ENCODE results near the gene ZMAT5. TPM values are rescaled to one million over a fixed set of nuclear protein-coding genes. Genes with fewer than 3 reads are reported as not detected.

ZMAT5 gene
- total and polyA plus RNA-seq, 4 donors = 13.2 to 33.8 (median 32.5) TPM

DNA sequence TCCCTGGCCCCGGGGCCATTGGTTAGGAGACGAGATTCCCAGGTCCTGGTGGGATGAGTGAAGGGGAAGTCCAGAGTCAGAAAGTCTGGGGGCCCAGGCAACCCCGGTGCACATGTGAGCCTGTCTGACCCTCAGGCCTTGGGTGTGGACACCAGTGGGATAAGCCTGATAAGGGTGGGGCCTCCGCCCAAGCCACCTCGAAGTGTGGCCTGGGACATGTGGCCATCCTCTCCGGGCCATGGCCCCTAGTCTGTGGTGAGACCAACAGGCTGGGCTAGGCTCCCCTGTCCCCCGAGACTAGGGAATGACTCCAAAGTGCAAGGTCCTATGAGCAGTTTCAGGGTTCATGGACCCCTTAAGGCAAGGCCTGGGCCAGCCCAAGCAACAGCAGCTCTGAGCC, 40.7 kb downstream of the ZMAT5 start:
- DNase-seq (ENCODE audit: low read depth in 4 of 6, low spot score in 6 of 6) = no peak
- Histone ChIP-seq H3K9me3 (ENCODE audit: control insufficient read depth, insufficient read depth, low read length) (no peaks in the 10 kb centered on the region), H3K4me3 (ENCODE audit: low read depth, low read length) (no peak overlapping the region), H3K4me1 (ENCODE audit: control insufficient read depth, insufficient read depth, low read length) (peaks cover 51% of the 10 kb centered on the region), H3K27ac (ENCODE audit: low read depth, low read length) (no peak overlapping the region), H3K36me3 (ENCODE audit: control insufficient read depth, insufficient read depth, low read length) (peaks cover 36% of the 10 kb centered on the region), H3K27me3 (ENCODE audit: control insufficient read depth, insufficient read depth, low read length) (peaks cover 2% of the 10 kb centered on the region)
- 74% methylated on average over 7 of the region's 7 CpGs for WGBS (ENCODE audit: insufficient coverage)

DNA sequence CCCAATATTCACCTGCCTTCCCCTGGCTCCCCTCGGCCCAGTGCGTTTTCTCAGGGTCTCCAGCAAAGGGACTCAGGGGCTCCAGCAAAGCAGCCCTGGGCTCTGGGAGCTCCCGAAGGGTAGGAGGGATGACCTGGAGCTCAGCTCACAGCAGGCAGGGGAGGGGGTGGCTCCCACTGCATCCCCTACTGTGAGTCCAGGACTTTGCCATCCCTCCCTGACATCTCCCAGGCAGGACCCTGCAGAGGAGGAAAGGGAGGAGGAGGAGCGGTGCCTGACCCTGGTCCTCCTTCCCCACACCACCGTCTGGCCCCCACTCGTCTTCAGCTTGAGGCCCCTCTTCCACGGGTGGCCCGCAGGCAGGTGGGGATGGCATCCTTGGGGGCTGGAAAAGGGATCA, 42.0 kb downstream of the ZMAT5 start:
- WGBS (ENCODE audit: insufficient coverage) = 68% methylated on average over 3 of the region's 8 CpGs
- Histone ChIP-seq H3K36me3 (ENCODE audit: control insufficient read depth, insufficient read depth, low read length) (peaks cover 23% of the 10 kb centered on the region), H3K4me1 (ENCODE audit: control insufficient read depth, insufficient read depth, low read length) (peaks cover 53% of the 10 kb centered on the region), H3K27me3 (ENCODE audit: control insufficient read depth, insufficient read depth, low read length) (peaks cover 2% of the 10 kb centered on the region), H3K9me3 (ENCODE audit: control insufficient read depth, insufficient read depth, low read length) (no peaks in the 10 kb centered on the region), H3K27ac (ENCODE audit: low read depth, low read length) (no peak overlapping the region), H3K4me3 (ENCODE audit: low read depth, low read length) (no peak overlapping the region)
- no peak for DNase-seq (ENCODE audit: low read depth in 4 of 6, low spot score in 6 of 6)

GRCh38 chr22:29723766-29724165, 43.0 kb downstream of the ZMAT5 start:
- peaks cover 13% of the 10 kb centered on the region for H3K36me3 ChIP-seq (ENCODE audit: control insufficient read depth, insufficient read depth, low read length)
- WGBS (ENCODE audit: insufficient coverage) = 97% methylated on average over 10 of the region's 10 CpGs
- H3K4me3 ChIP-seq (ENCODE audit: low read depth, low read length) = no peak overlapping the region
- H3K27me3 ChIP-seq (ENCODE audit: control insufficient read depth, insufficient read depth, low read length) = peaks cover 11% of the 10 kb centered on the region
- no peak overlapping the region for H3K27ac ChIP-seq (ENCODE audit: low read depth, low read length)
- H3K9me3 ChIP-seq (ENCODE audit: control insufficient read depth, insufficient read depth, low read length) = no peaks in the 10 kb centered on the region
- no peak for DNase-seq (ENCODE audit: low read depth in 4 of 6, low spot score in 6 of 6)
- H3K4me1 ChIP-seq (ENCODE audit: control insufficient read depth, insufficient read depth, low read length) = peaks cover 62% of the 10 kb centered on the region

DNA sequence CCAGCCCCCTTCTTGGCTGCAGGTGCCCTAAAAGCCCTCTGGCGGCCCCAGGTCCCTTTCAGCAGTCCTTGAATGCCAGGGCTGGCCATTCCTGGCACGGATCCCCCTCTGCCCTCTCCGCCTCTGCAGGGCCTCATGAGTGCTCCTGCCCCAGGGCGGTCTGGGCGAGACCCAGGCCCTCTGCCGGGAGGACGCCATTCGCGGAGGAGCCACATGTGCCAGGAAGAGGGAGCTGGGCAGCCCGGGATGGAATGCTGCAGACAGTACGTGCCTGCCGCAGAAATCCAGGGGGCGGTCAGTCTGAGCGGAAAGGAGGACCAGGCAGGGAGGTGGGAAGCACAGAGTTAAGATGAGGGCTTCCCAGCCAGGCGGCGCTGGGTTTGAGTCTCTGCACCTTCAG, 44.2 kb downstream of the ZMAT5 start:
- peaks cover 62% of the 10 kb centered on the region for H3K4me1 ChIP-seq (ENCODE audit: control insufficient read depth, insufficient read depth, low read length)
- WGBS (ENCODE audit: insufficient coverage) = 50% methylated on average over 14 of the region's 16 CpGs
- peaks cover 11% of the 10 kb centered on the region for H3K36me3 ChIP-seq (ENCODE audit: control insufficient read depth, insufficient read depth, low read length)
- H3K27ac ChIP-seq (ENCODE audit: low read depth, low read length) = no peak overlapping the region
- peaks cover 11% of the 10 kb centered on the region for H3K27me3 ChIP-seq (ENCODE audit: control insufficient read depth, insufficient read depth, low read length)
- no peak for DNase-seq (ENCODE audit: low read depth in 4 of 6, low spot score in 6 of 6)
- H3K4me3 ChIP-seq (ENCODE audit: low read depth, low read length) = no peak overlapping the region
- no peaks in the 10 kb centered on the region for H3K9me3 ChIP-seq (ENCODE audit: control insufficient read depth, insufficient read depth, low read length)

DNA sequence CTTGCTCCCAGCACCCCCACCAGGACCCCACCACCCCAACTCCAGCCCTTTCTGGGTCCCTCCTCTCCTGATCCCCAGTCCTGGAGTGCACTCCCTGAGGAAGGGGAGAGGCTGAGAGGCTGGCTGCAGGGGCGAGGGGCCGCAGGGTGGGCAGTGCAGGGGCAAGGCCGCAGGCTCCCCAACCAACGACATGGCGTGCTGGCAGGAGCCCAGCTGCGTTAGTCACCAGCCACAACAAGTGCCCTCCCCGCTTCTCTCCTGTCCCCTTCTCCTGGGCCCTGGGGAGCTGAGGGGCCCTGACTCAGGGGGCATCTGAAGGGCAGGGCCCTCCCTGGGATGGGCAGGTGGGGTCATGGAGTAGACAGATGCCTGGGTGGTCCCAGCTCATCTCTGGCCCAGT, 44.7 kb downstream of the ZMAT5 start:
- DNase-seq (ENCODE audit: low read depth in 4 of 6, low spot score in 6 of 6) = no peak
- WGBS (ENCODE audit: insufficient coverage) = 72% methylated on average over 6 of the region's 7 CpGs
- no peaks in the 10 kb centered on the region for H3K9me3 ChIP-seq (ENCODE audit: control insufficient read depth, insufficient read depth, low read length)
- no peak overlapping the region for H3K4me3 ChIP-seq (ENCODE audit: low read depth, low read length)
- H3K27ac ChIP-seq (ENCODE audit: low read depth, low read length) = no peak overlapping the region
- H3K4me1 ChIP-seq (ENCODE audit: control insufficient read depth, insufficient read depth, low read length) = peaks cover 63% of the 10 kb centered on the region
- peaks cover 11% of the 10 kb centered on the region for H3K27me3 ChIP-seq (ENCODE audit: control insufficient read depth, insufficient read depth, low read length)
- H3K36me3 ChIP-seq (ENCODE audit: control insufficient read depth, insufficient read depth, low read length) = peaks cover 11% of the 10 kb centered on the region

GRCh38 chr22:29720811-29721323, 45.9 kb downstream of the ZMAT5 start:
- no peak for DNase-seq (ENCODE audit: low read depth in 4 of 6, low spot score in 6 of 6)
- under 1% methylated on average over 47 of the region's 53 CpGs for WGBS (ENCODE audit: insufficient coverage)
- H3K27ac ChIP-seq (ENCODE audit: low read depth, low read length) = no peak overlapping the region
- peaks cover 11% of the 10 kb centered on the region for H3K36me3 ChIP-seq (ENCODE audit: control insufficient read depth, insufficient read depth, low read length)
- H3K9me3 ChIP-seq (ENCODE audit: control insufficient read depth, insufficient read depth, low read length) = no peaks in the 10 kb centered on the region
- H3K4me3 ChIP-seq (ENCODE audit: low read depth, low read length) = no peak overlapping the region
- H3K4me1 ChIP-seq (ENCODE audit: control insufficient read depth, insufficient read depth, low read length) = peaks cover 63% of the 10 kb centered on the region
- H3K27me3 ChIP-seq (ENCODE audit: control insufficient read depth, insufficient read depth, low read length) = peaks cover 11% of the 10 kb centered on the region

- under 1% methylated on average over 104 of the region's 115 CpGs for WGBS (ENCODE audit: insufficient coverage)
- Histone ChIP-seq H3K27me3 (ENCODE audit: control insufficient read depth, insufficient read depth, low read length) (peaks cover 11% of the 10 kb centered on the region), H3K27ac (ENCODE audit: low read depth, low read length) (no peak within 1 kb of the TSS), H3K36me3 (ENCODE audit: control insufficient read depth, insufficient read depth, low read length) (peaks cover 11% of the 10 kb centered on the region), H3K4me1 (ENCODE audit: control insufficient read depth, insufficient read depth, low read length) (peaks cover 63% of the 10 kb centered on the region), H3K9me3 (ENCODE audit: control insufficient read depth, insufficient read depth, low read length) (no peaks in the 10 kb centered on the region), H3K4me3 (ENCODE audit: low read depth, low read length) (peak within 1 kb of the TSS; percentile 21)
- no peak for DNase-seq (ENCODE audit: low read depth in 4 of 6, low spot score in 6 of 6)
Observed at GRCh38 chr22:29719899-29720645, 46.7 kb downstream of the ZMAT5 start, which contains the start of gene CABP7. CABP7 (plus strand) TSS chr22:29720003; CDS start chr22:29720425, 422 bp downstream.

DNA sequence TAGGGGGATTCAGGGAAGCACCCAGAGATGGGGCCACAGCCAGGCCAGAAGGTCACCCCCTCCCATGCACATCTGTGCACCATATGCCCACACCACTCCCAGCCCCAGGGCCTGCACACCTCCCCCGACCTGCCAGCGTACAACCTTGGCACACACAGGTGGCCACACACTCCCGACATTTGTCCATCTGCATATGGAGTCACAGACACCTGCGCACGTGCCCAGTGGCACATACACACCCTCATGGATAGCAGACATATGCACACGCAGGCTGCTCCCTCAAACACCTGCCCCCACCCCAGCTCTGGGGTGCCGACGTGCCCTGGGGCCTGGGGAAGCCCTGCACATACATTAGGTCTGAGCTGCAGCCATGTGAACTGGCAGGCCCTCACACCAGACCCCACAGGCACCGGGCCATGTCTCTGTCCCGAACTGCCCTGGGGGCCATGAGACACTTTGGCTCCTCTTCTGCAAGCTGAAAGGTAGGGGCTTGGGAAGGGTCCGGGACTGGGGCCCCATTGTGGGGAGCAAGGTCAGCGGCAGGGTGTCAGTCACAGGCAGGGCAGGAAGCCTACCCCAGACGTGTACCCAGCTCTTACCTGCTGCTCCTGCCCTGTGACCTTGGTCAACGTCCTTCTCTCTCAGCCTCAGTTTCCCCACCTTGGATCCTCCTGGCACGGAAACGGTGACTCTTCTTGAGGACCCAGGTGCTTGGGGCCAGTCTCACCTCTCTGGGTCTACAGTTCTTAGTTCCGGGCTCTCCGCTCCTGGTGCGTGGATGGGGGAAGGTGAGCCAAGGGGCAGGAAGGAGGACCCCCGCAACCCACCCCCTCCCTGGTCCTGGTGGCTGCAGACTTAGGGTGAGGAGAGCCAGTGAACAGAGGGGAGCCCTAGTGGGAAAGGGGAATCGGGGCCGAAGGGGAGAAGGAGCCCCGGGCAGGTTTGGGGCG, 47.6 kb downstream of the ZMAT5 start:
- DNase-seq (ENCODE audit: low read depth in 4 of 6, low spot score in 6 of 6) = no peak
- Histone ChIP-seq H3K4me1 (ENCODE audit: control insufficient read depth, insufficient read depth, low read length) (peaks cover 67% of the 10 kb centered on the region), H3K27ac (ENCODE audit: low read depth, low read length) (no peak overlapping the region), H3K27me3 (ENCODE audit: control insufficient read depth, insufficient read depth, low read length) (peaks cover 11% of the 10 kb centered on the region), H3K36me3 (ENCODE audit: control insufficient read depth, insufficient read depth, low read length) (peaks cover 11% of the 10 kb centered on the region), H3K9me3 (ENCODE audit: control insufficient read depth, insufficient read depth, low read length) (no peaks in the 10 kb centered on the region), H3K4me3 (ENCODE audit: low read depth, low read length) (no peak overlapping the region)
- 66% methylated on average over 13 of the region's 24 CpGs for WGBS (ENCODE audit: insufficient coverage)

DNA sequence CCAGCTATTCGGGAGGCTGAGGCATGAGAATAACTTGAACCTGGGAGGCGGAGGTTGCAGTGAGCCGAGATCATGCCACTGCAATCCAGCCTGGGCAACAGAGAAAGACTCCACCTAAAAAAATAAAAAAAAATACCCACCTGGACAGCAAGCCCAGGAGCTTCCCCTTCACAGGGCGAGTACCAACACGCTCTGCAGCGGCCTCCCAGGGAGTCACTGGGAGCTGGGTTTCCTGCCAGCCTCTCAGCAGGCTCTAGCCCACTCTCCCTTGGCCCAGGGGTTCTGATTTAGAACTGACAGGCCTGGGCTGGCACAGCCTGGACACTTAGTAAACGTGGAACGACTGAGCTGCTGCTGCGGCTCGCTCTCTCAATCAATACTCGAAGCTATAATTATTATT, 49.0 kb downstream of the ZMAT5 start:
- WGBS (ENCODE audit: insufficient coverage) = 78% methylated on average over 6 of the region's 11 CpGs
- H3K4me3 ChIP-seq (ENCODE audit: low read depth, low read length) = no peak overlapping the region
- H3K36me3 ChIP-seq (ENCODE audit: control insufficient read depth, insufficient read depth, low read length) = peaks cover 6% of the 10 kb centered on the region
- peaks cover 75% of the 10 kb centered on the region for H3K4me1 ChIP-seq (ENCODE audit: control insufficient read depth, insufficient read depth, low read length)
- H3K27ac ChIP-seq (ENCODE audit: low read depth, low read length) = no peak overlapping the region
- no peaks in the 10 kb centered on the region for H3K9me3 ChIP-seq (ENCODE audit: control insufficient read depth, insufficient read depth, low read length)
- H3K27me3 ChIP-seq (ENCODE audit: control insufficient read depth, insufficient read depth, low read length) = peaks cover 11% of the 10 kb centered on the region
- DNase-seq (ENCODE audit: low read depth in 4 of 6, low spot score in 6 of 6) = no peak
